ENCODE data around the gene RAB11FIP3. TPM values are rescaled to one million over a fixed set of nuclear protein-coding genes. Genes with fewer than 3 reads are reported as not detected.

Gene RAB11FIP3
- total RNA-seq, 4 donors from 2014 or later = 20.7 to 62.5 (median 29.1) TPM

- Histone ChIP-seq H3K4me3 (no peak overlapping the region), H3K4me1 (no peaks in the 10 kb centered on the region), H3K36me3 (peaks cover 11% of the 10 kb centered on the region), H3K9me3 (no peaks in the 10 kb centered on the region), H3K27me3 (no peaks in the 10 kb centered on the region), H3K27ac (no peak overlapping the region)
- no peak for TF ChIP-seq EP300 (IDR thresholded peaks at IDR 0.05)
- no peak for DNase-seq (ENCODE audit: low spot score in 2 of 2)
- WGBS = 81% methylated on average over 11 of the region's 11 CpGs
Observed at GRCh38 chr16:495127-495748, 69.8 kb downstream of the RAB11FIP3 start.

DNA sequence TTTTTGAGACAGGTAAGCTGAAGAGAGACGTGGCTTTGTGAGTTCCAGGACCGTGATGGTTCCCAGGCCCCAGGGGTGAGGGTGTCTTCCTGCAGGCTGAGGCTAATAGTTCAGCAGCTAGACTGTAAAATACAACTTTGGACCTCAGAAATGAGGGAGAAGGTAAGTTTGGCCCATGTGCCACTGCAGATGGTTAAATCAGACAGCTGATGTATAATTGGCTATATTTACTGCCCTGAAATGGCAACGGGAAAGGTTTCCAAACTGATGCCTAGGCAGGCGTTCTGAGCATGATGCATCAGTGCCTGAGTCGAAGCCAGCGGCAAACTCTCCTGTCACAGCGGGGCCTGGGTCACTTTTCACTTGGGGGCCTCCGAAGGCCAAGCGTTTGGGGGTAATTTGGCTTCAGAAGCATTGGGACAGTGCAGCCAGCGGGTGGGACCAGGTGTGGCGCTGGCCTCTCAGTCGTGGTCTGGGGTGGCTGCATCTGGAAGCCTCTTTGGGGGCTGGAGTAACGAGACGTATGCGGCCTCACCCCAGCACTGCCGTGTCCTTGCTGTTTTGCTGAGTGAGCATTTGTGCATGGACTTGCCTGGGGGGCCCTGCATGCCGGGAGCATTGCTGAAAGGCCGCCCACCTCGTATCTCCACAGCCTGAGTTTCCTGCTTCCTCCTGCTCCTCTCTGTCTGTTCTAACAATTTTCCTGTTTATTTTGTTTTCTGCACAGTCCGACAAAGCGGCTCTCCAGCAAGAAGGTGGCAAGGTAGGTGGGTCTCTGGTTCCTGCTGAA, 70.8 kb downstream of the RAB11FIP3 start:
- no peak for DNase-seq (ENCODE audit: low spot score in 2 of 2)
- no peaks in the 10 kb centered on the region for H3K9me3 ChIP-seq
- H3K4me1 ChIP-seq = no peaks in the 10 kb centered on the region
- H3K36me3 ChIP-seq = peaks cover under 1% of the 10 kb centered on the region
- H3K4me3 ChIP-seq = no peak overlapping the region
- 80% methylated on average over 19 of the region's 21 CpGs for WGBS
- H3K27me3 ChIP-seq = no peaks in the 10 kb centered on the region
- TF ChIP-seq EP300 (IDR thresholded peaks at IDR 0.05) (no peak), POLR2AphosphoS5 (IDR thresholded peaks at IDR 0.05) (no peak), POLR2A (IDR thresholded peaks at IDR 0.05) (no peak)
- no peak overlapping the region for H3K27ac ChIP-seq

DNA sequence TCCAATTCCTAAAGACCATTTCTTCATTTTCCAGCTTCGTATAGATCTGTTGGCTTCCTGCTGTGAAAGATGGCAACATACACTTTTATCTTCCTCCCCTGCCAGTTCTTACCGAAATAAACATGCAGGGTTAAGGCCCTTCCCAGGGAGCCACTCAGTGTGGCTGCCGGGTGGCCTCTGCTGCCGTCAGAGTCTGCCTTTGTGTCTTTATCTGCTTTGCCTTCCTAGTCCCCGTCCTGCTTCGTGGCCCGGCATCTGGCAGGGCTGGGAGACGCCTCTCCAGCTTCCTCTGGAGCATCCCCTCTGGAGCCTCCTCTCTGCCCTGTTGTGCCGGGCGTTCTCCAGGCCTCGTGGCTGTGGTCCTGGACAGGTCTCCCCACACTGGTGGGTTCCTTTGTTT, 71.8 kb downstream of the RAB11FIP3 start:
- H3K36me3 ChIP-seq = no peaks in the 10 kb centered on the region
- H3K4me1 ChIP-seq = no peaks in the 10 kb centered on the region
- H3K4me3 ChIP-seq = no peak overlapping the region
- no peak overlapping the region for H3K27ac ChIP-seq
- H3K27me3 ChIP-seq = no peaks in the 10 kb centered on the region
- 90% methylated on average over 11 of the region's 11 CpGs for WGBS
- DNase-seq (ENCODE audit: low spot score in 2 of 2) = no peak
- H3K9me3 ChIP-seq = no peaks in the 10 kb centered on the region
- TF ChIP-seq EP300 (IDR thresholded peaks at IDR 0.05) = no peak
- TF ChIP-seq POLR2A (IDR thresholded peaks at IDR 0.05) = no peak
- TF ChIP-seq CTCF (IDR thresholded peaks at IDR 0.05) = no peak
- no peak for TF ChIP-seq POLR2AphosphoS5 (IDR thresholded peaks at IDR 0.05)

DNA sequence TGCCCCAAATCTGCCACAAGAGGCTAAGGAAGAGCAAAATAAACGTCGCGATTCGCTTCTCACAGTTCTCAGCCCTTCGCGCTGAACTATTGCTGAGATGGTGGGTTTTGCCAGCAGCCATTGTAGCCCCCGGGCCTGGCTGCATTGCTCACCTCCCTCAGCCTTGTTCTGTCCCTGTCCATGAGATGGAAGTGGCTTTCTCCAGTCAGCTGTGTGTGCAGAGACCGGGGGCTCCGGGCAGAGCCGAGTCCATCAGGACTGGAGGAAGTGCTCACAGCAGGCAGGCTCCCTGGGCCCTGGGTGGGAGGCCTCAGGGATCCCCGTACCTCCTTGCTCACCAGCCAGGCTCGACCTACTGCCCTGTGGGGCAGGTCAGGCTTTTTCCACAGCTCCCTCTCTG, 74.5 kb downstream of the RAB11FIP3 start:
- Histone ChIP-seq H3K9me3 (no peaks in the 10 kb centered on the region), H3K27ac (no peak overlapping the region), H3K4me1 (no peaks in the 10 kb centered on the region), H3K36me3 (peaks cover under 1% of the 10 kb centered on the region), H3K27me3 (no peaks in the 10 kb centered on the region), H3K4me3 (no peak overlapping the region)
- WGBS = 97% methylated on average over 8 of the region's 12 CpGs
- no peak for DNase-seq (ENCODE audit: low spot score in 2 of 2)
- TF ChIP-seq POLR2AphosphoS5 (IDR thresholded peaks at IDR 0.05) (no peak), EP300 (IDR thresholded peaks at IDR 0.05) (no peak), POLR2A (IDR thresholded peaks at IDR 0.05) (no peak), CTCF (IDR thresholded peaks at IDR 0.05) (no peak)

DNA sequence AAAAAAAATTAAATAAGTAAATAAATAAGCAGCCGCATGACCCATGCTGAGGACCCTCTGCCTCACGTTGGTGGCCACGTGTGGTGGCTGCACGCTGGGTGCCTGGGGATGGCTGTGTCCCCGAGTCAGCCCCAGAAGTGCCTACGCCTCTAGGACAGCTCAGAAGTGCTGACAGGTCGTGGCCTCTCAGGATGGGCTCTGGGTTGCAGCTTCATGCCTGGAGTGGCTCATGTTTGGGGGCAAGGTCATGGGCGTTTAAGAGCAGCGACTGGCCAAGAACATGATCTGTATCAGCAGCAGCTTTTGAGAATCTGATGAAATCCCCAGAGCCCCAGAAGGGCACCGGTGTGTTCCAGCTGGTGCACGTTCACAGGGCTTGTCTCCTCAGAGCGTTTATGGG, 75.3 kb downstream of the RAB11FIP3 start:
- DNase-seq (ENCODE audit: low spot score in 2 of 2) = no peak
- H3K4me1 ChIP-seq = no peaks in the 10 kb centered on the region
- WGBS = 88% methylated on average over 12 of the region's 12 CpGs
- TF ChIP-seq POLR2A (IDR thresholded peaks at IDR 0.05) = no peak
- TF ChIP-seq CTCF (IDR thresholded peaks at IDR 0.05) = no peak
- no peak for TF ChIP-seq EP300 (IDR thresholded peaks at IDR 0.05)
- TF ChIP-seq POLR2AphosphoS5 (IDR thresholded peaks at IDR 0.05) = no peak
- H3K27ac ChIP-seq = no peak overlapping the region
- no peaks in the 10 kb centered on the region for H3K27me3 ChIP-seq
- no peak overlapping the region for H3K4me3 ChIP-seq
- H3K36me3 ChIP-seq = peaks cover 8% of the 10 kb centered on the region
- no peaks in the 10 kb centered on the region for H3K9me3 ChIP-seq

GRCh38 chr16:502179-502943, 76.9 kb downstream of the RAB11FIP3 start:
- no peak for TF ChIP-seq CTCF (IDR thresholded peaks at IDR 0.05)
- no peak for TF ChIP-seq POLR2AphosphoS5 (IDR thresholded peaks at IDR 0.05)
- no peak for TF ChIP-seq POLR2A (IDR thresholded peaks at IDR 0.05)
- TF ChIP-seq EP300 (IDR thresholded peaks at IDR 0.05) = no peak
- no peaks in the 10 kb centered on the region for H3K9me3 ChIP-seq
- peaks cover 18% of the 10 kb centered on the region for H3K36me3 ChIP-seq
- H3K4me1 ChIP-seq = no peaks in the 10 kb centered on the region
- 87% methylated on average over 7 of the region's 22 CpGs for WGBS
- no peaks in the 10 kb centered on the region for H3K27me3 ChIP-seq
- H3K4me3 ChIP-seq = no peak overlapping the region
- no peak overlapping the region for H3K27ac ChIP-seq
- DNase-seq (ENCODE audit: low spot score in 2 of 2) = no peak
